H1 (cell line): ENCODE measurements around the gene ERVW-1.

Experiments used
- EZH2 ChIP-seq: fragments of 200-600 bp; sonication (generic); IDR thresholded peaks from 2 replicates; pipeline ENCODE4 v1.7.1; 2012; ENCODE audit warnings: low read depth, mild to moderate bottlenecking, moderate library complexity, low read length, inconsistent platforms; ENCODE audit not compliant: severe bottlenecking
- GABPA ChIP-seq: IDR thresholded peaks from 2 replicates; pipeline ENCODE4 v1.6.1; 2011; ENCODE audit warnings: mild to moderate bottlenecking, low read length, moderate library complexity, borderline replicate concordance; ENCODE audit not compliant: insufficient read depth
- KDM1A ChIP-seq: fragments of 200-600, 300-600 bp; sonication (generic); IDR thresholded peaks from 2 replicates; pipeline ENCODE4 v1.7.1; 2016; ENCODE audit warnings: mild to moderate bottlenecking, low read length, borderline replicate concordance
- MAX ChIP-seq: IDR thresholded peaks from 2 replicates; pipeline ENCODE4 v1.6.1; 2012; ENCODE audit warnings: inconsistent platforms
- POLR2A ChIP-seq, 2 experiments: IDR thresholded peaks; 1 replicate in 1 of 2; 2 replicates in 1 of 2; pipeline ENCODE4 v1.6.1; 2011; ENCODE audit warnings: low read depth in 2 of 2, low read length in 2 of 2, mild to moderate bottlenecking in 2 of 2; ENCODE audit errors: control extremely low read depth in 1 of 2
- SP4 ChIP-seq: IDR thresholded peaks from 2 replicates; pipeline ENCODE4 v1.6.1; 2012; ENCODE audit warnings: low read length, inconsistent platforms
- TAF1 ChIP-seq: IDR thresholded peaks from 2 replicates; pipeline ENCODE4 v1.6.1; 2011; ENCODE audit warnings: mild to moderate bottlenecking, low read depth, low read length

GRCh38 chr7:92523110-92523509 lies 45.4 kb upstream of the ERVW-1 start:
- TF ChIP-seq GABPA (no peak), POLR2A (IDR thresholded peaks at IDR 0.05; ENCODE audit: control extremely low read depth in 1 of 2, low read depth in 2 of 2, low read length in 2 of 2) (no peak), TAF1 (no peak), MAX (no peak), SP4 (no peak), EZH2 (no peak), KDM1A (no peak)
